NCI-H524 treated with DMSO at 0.1 percent for 48 hours (cell line): ENCODE data around the gene C1QTNF5.

Source experiments
- DNase-seq: peaks from one replicate; lab custom pipeline; 2025; lab: John Stamatoyannopoulos, UW

C1QTNF5 gene

GRCh38 chr11:119373059-119373920 is 32.6 kb upstream of the C1QTNF5 start:
- DNase-seq, result no peak

- DNase-seq, result no peak
Observed at GRCh38 chr11:119372260-119373058, 31.8 kb upstream of the C1QTNF5 start.

DNA sequence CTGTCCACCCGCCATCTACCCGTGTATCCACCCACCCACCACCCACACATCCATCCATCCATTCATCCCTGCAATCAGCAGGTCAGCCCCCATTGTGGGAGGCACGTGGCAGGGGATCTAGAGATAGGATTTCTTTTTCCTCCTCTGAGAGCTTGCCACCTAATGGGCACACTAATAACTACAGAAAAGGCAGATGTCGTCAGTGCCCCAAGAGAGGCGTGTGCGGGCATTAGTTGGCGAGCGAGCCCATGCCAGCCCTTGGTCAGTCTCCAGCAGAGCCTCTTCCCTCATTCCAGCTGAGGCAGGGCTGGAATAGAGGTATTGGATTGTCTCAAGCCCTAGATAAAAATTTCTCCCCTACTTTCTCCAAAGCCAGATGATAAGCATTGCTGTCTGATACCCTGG is 31.1 kb upstream of the C1QTNF5 start:
- peak; percentile 69 for DNase-seq

DNA sequence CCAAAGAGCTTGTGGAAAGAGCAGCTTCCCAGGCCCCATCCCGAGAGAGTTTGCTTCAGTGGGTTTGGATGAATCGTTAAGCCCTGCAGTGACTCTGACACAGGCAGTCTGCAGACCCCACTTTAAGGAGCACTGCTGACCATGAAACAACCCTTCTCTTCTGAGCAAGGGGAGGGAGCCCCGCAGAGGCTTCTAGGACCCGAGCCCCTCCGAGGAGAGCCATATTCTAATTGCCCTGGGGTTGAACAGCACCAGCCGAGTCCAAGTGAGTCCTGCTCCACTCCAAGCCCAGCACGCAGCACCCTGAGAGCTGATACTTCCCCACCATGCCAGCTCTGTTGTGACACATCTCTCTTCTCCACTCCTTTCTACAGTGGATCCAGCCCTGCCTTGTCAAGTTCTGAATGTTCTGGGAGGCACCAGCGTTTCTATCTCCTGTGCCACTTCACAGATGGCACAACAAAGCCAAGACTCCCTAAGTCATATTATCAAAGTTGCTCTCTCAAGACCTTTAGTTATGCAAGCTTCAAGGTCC is 30.5 kb upstream of the C1QTNF5 start:
- DNase-seq, result no peak

GRCh38 chr11:119370486-119371046 is 29.9 kb upstream of the C1QTNF5 start:
- peak; percentile 38 for DNase-seq

GRCh38 chr11:119369132-119369925 is 28.6 kb upstream of the C1QTNF5 start:
- DNase-seq, result no peak

DNA sequence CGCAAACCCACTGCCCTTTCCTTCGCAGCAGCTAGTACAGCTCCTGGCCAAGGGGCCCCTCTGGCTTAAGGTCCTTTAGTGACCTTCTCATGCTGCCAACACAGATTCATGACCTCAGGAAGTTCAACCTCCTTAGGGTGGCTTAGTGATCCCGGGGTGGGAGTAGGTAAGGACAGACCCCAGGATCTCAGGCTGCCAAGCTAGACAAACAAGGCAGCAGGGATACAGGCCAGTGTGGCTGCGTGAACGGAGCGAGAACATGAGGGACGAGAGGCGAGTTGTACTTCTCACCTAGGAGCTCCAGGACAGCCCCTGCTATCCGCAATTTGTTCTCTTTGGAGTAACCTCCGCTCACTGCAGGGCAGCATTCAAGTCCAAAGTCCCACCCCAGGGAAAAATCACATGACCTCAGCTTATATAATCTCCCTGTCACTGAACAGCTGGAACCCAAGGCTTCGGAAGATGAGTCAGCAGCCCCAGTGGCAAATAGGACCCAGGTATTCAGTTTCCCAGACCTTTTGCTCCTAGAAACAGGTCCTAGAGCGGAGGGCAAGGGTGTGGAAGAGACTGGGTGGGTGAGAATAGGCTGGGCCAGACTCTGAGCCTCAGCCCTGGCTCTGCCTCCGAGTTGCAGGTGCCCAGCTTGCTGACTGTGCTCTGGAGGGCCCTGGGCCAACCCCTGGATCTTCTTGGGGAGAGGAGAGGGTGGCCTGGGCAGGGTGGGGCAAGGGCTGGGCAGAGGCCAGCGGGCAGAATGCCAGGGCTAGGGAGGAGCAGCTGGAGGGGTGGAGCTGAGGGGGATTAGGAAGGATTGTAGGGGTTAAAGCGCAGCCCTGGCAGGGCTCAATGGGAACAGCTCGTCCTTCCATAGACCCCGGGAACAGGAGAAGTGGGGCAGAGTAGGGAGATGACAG is 27.7 kb upstream of the C1QTNF5 start:
- peak; percentile 87 for DNase-seq

- no peak for DNase-seq
Observed at GRCh38 chr11:119367661-119368120, 27.0 kb upstream of the C1QTNF5 start.

DNA sequence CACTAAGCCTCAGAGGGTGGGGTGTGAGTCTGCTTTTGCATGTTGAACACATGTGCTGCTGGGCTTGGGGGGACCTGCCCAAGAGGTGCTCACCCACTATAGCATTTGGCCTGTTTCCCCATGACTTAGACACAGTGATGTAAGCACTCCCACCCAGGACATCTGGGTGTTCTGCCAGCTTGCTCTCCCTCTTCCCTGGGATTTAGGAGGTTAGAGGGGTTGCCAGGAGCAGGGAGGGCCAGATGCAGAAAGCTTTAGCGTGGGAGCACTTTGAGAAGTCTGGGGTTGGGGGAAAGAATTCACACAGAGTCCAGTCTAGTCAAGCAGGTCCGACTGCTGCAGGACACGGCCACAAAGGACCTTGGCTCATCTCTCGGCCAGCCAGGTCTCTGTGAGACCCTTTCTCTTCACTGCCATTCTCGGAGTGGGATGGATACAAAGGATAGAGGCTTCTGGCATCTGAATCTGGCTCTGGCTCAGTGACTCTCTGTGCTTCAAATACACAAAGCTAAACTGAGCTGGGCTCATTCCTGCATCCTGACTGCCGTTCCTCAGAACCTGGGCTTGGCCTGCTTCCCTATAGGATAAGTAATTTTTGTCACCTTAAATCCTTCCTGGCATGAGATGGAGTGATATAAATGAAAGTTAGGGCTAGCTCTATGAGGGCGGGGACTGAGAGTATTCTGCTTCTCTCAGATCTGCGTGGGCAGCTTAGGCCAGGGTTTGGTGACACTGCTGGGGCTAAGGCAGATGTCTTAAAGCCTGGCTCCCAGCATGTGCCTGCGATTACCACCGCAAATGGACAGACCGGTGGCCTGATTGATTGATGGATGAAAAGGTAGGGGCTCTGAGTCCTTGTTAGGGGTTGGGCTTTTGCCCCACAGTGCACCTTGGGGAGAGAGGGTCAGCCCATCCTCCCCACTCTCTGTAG is 26.3 kb upstream of the C1QTNF5 start:
- no peak for DNase-seq

GRCh38 chr11:119365071-119365591 is 24.4 kb upstream of the C1QTNF5 start:
- no peak for DNase-seq

- DNase-seq, result no peak
Observed at GRCh38 chr11:119363851-119364590, 23.3 kb upstream of the C1QTNF5 start.

- no peak for DNase-seq
Observed at GRCh38 chr11:119363081-119363850, 22.6 kb upstream of the C1QTNF5 start.

DNA sequence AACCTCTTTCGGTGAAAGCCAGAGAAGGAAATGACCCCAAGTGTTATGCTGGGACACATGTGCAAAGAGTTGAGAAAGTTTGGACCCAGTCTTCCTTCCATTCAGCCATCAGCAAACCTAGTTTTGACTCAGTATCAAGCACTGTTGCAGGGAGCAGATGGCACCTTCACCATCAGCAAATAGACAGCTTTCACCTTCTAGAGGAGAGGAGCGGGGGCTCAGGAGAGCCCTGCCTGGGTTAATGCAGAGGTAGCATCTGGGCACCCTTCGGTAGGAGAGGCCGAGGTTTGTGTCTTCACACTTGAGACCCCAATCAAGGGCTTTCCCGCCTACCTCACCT is 22.0 kb upstream of the C1QTNF5 start:
- peak; percentile 33 for DNase-seq

GRCh38 chr11:119361941-119362725 is 21.4 kb upstream of the C1QTNF5 start:
- DNase-seq, result no peak

GRCh38 chr11:119361056-119361787 is 20.5 kb upstream of the C1QTNF5 start:
- DNase-seq, result peak; percentile 95
